Stimulated activated CD8-positive, alpha-beta memory T cell treated with anti-CD3 and anti-CD28 coated beads, Interleukin-12 subunit alpha, Interleukin-12 subunit beta, amount 100 ng/mL, for 4 hours (primary cell): ENCODE results near the gene PLA2G5.
"Not testable (repeated sequence)": the region's sequence is repeated elsewhere in the genome, so short reads cannot be mapped to it uniquely, and the experiment has no call there.

Experiments used
- DNase-seq: peaks from one replicate; pipeline ENCODE4 v3.0.0-alpha.2; 2020; ENCODE audit warnings: low read depth

Gene PLA2G5, protein sequence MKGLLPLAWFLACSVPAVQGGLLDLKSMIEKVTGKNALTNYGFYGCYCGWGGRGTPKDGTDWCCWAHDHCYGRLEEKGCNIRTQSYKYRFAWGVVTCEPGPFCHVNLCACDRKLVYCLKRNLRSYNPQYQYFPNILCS

DNA sequence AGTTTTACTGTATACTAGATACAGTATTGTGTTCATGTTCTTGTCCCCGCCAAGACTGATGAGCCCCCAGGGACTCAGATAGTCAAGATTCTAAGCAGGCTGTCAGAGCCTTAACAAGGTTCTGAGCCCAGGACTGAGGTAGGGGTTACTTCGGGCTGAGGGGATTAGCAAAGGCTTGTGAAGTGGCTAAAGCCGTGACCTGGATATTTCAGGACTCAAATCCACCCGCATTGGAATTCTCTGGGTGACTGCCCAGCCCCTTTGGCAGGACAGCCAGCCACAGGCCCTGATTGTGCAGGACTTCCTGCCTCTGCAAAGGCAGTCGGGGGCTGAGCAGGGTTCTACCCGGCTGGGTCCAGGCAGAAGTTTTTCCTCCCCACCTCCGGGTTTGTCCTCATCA is at the start of gene PLA2G5:
TSS of gene PLA2G5 (plus strand) at position 321 of the 400 bp plus-strand sequence. CDS start 14,637 bp downstream, outside the sequence.
- no peak for DNase-seq

DNA sequence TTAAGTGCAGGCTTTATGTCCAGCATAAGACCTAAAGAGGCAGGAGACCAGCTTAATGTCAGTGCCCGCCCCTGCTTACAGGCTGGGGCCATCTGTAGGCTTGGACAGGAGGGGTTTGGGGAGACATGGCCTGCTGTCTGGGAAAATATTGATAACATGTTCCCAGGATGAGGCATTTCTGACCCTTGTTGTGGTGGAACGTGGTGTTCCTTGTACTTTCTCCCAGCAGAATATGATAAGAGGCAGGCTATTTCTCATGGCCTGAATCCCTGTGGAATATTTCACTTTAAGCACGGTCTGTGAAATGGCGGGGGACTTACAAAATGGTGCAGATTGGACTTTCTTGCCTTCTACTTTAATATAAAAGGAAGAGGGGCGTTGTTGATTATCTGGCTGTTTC is 41.9 kb upstream of the PLA2G5 start:
- no peak for DNase-seq

DNA sequence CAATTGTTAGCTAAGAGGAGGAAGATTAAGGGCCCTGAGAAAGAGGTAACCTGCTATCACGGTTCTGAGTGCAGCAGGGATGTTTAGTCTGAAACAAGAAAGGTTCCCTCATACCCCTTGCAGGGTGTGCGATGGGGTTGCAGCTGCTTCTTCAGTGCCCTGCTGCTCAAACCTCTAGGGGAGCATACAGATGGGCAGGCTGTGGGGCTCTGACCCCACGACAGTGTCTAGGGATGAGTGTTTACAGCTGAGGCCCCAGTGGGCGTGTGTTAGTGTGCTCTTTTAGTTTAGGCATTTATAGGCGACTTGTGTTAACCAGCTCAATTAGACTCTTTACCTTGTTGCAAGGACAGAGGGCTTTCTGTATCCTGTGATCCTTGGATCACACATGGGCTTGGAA is 41.3 kb upstream of the PLA2G5 start:
- no peak for DNase-seq

DNA sequence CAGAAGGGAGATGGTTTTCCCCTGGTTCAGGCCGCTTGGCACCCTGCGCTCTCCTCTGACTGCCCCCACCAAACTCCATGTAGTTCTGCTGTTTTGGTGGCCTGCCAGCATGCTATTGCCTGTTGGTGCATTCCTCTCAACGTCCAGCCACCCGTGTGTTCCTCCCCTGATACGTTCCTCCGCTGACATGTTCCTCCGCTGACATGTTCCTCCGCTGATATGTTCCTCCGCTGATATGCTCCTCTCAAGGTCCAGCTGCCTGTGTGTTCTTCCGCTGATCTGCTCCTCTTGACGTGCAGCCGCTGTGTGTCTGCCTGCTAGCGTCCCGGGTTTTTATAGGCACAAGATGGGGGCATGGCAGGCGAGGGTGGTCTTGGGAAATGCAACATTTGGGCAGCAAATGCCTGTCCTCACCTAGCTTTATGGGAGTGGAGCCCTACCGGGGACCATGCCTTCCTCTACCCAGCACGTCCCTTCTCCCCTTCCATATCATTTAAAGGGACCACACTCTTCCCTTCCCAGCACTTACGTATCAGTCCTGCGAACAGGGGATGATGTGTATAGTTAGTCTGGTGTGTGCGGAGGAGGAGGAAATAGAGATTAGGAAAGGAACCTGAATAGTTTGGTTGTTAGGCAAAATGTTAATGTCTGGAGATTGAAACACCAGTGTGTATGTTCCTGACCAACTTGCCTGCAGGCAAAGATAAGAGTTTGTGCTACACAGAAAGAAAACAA is 40.6 kb upstream of the PLA2G5 start:
- DNase-seq = no peak

DNA sequence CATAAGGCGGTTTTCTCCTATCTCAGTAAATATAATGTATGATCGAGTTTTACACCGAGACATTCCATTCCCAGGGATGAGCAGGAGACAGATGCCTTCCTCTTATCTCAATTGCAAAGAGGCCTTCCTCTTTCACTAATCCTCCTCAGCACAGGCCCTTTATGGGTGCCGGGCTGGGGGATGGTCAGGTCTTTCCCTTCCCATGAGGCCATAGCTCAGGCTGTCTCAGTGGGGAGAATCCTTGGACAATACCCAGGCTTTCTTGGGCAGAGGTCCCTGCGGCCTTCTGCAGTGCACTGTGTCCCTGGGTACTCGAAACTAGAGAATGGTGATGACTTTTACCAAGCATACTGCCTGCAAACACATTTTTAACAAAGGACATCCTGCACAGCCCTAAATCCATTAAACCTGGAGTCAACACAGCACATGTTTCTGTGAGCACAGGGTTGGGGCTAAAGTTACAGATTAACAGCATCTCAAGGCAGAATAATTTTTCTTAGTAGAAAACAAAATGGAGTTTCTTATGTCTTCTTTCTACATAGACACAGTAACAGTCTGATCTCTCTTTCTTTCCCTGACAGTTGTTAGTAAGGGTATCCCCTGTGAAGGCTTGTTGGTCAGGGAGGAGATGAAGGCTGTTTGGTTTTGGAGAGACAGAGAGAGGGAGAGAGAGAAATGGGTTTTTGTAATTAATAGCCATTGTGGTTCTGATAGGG is 39.4 kb upstream of the PLA2G5 start:
- not testable (repeated sequence) for DNase-seq

DNA sequence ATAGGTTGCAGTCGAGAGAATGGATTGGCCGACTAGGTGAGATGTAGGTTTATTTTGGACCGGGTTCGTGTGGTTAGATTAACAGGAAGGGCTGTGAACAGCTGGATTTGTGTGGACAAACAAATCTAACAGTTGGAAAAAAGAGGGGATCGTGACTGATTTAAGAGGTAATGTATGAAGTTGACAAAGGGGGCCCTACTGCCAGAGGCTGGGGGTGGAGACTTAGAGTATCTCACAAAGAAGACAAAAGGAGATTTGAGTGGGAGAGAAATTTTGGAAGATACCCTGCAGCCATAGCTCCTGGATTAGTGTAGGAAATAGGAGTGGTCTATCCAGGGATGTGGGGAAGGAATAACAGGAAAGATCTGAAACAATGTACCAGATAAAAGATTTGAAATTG is 38.8 kb upstream of the PLA2G5 start:
- no peak for DNase-seq

DNA sequence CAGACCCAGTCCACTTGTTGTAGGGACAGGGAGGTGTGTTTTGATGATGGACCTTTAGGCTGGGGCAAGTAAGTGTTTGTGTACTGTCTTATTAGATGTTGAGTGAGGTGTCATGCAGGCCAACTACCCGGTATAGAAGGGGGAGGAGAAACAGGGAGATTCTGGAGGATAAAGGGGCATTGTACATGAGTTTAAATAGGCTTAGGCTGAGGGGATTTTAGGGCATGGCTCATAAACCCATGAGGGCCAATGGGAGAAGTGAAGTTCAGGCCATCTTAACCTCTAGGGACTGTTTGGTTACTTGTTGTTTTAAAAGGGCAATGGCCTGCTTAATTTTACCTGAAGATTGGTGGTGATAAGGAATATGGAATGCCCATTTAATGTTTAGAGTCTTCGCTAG is 38.2 kb upstream of the PLA2G5 start:
- DNase-seq = no peak

DNA sequence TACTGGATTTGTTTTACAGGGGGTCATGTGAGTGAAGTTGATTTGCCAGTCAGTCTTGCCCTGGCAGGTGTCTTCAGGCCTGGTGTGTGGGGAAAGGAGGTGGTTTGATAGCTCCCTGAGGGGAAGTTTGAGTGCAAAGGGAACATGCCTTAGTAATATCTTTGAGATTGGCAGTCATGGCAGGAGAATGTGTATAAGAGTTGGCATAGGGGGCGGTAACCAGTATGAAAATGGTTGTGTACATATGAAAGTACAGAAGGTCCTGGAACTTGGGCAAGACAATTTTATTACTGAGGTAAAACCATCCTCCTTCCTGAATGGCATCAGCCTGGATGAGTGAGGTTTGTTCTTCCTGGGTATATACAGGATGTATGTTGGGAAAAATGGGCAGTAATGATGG is 37.6 kb upstream of the PLA2G5 start:
- no peak for DNase-seq

DNA sequence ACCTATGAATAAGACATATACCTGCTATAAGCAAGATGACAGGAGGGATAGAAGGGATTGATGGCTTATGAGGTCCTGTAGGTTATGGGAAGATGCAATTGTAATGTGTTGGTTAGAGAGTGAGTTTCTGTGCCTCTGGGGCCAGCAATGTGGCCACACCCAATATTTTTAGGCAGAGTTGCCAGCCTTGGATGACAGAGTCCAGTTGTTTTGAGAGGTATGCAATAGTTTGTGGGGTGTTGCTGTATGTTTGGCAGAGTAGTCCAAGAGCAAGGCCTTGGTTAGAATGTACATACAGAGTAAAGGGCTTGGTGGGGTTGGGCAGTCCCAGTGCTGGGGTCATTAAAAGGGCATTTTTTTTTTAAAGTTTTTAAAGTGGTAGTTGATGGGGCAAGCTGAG is 36.6 kb upstream of the PLA2G5 start:
- no peak for DNase-seq

DNA sequence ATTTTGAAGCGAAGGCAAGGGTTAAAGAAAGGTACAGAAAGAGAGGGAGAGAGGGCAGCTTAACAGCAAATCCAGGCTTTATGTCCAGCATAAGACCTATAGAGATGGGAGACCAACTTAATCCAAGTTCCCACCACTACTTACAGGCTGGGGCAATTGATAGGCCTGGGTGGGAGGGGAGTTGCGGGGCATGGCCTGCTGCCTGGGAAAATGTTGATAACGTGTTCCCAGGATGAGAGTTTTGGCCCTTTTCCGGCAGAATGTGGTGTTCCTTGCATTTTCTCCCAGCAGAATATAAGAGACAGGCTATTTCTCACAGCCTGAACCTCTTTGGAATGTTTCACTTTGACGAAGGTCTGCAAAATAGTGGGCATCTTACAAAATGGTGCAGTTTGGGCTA is 34.9 kb upstream of the PLA2G5 start:
- no peak for DNase-seq

DNA sequence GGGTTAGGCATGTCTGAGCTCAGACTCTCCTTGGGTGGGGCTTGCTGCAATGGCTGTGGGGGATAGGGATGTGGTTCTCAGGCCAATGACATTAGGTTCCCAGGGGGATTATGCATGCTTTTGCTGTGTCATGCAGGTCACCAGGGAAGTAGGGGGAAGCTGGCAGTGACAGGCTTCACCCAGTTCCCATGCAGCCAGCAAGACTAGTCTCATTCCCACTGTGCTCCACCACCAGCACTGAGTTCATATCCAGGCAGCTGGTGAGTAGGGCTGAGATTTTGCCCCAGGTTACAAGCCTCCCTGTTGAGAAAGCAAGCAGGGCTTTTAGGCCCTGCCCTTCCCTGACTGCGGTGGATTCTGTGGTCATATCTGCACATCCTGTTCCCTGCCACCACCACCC is 32.1 kb upstream of the PLA2G5 start:
- DNase-seq = no peak

DNA sequence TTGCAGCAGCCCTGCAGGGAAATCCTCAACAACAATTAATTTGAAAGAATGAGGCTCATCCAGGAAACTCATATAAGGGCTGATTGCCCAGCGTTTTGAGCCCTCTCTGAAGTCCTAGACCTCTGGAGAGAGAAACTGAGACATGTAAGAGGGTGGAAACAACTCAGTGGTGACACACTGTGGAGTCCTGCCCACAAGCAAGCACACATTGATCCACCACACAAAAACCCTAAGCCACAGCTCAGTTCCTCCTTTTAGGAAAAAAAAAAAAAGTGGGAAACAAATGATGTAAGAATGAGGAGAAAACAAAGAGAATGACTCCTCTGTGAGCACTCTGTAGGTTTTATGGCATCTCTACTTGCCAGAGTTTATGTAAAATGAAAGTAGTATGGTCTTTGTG is 22.9 kb upstream of the PLA2G5 start:
- no peak for DNase-seq

DNA sequence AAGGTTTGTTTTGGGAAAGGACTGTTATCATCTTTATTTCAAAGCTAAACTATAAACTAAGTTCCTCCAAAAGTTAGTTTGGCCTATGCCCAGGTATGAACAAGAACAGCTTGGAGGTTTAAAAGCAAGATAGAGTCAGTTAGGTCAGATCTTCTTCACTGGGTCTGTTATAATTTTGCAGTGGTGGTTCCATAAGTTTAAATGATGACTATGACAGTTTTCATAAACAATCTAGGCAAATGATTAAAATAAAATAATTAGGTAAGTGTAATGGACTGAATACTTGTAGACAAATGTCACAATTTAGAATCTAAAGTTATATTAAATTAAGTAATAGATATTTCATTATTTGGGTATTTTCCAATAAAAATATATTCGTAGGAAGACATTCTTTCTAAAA is 21.4 kb upstream of the PLA2G5 start:
- DNase-seq = no peak

DNA sequence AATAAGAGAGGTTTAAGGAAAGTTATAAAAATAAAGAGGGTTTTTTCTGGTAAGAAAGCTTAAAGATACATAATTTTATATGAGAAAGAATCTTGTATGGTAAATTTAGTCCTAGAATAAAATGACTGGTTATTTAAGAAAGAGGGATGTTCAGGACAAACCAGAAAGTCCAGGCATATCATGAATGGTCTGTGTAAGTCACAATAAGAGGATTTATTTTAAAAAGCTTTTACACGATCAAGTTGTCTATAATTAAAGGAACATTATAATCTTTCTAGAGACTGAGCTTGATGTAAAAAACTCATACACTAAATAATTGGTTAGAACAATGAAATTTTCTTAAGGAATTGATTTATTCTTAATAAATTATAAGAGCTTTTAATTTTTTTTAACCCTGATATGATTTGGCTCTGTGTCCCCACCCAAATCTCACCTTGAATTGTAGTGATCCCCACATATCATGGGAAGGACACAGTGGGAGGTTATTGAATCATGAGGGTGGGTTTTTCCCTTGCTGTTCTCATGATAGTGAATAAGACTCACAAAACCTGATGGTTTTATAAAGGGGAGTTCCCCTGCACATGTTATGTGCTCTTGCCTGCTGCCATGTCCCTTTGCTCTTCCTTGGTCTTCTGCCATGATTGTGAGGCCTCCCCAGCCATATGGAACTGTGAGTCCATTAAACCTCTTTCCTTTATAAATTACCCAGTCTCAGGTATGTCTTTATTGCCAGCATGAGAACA is 20.8 kb upstream of the PLA2G5 start:
- not testable (repeated sequence) for DNase-seq

DNA sequence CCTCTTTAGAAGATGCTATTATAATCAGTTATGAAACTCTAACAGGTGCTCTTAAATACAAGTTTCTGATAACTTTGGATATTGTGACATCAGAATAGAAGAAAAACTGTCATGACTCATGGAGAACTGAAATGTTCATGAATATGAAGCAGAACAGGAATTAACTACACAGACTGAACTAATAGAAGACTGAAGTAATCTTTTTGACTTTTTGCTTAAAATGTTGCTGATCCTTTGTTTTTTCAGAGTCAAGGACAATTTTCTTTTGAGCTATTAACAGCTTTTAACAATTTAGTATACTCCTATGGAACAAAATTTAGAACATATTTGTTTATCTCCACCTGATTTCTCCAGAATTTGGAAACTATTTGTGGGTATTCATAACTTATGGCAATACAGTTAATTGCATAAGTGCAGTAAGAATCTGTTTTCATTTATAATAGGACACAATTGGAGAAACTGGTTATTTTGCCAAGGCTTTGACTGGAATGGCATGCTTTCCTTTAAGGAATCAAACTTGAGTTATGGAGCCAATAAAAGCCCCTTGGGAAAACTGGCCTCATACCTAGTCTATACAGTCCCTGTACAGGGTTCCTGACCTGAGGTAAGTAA is 18.7 kb upstream of the PLA2G5 start:
- DNase-seq = no peak

DNA sequence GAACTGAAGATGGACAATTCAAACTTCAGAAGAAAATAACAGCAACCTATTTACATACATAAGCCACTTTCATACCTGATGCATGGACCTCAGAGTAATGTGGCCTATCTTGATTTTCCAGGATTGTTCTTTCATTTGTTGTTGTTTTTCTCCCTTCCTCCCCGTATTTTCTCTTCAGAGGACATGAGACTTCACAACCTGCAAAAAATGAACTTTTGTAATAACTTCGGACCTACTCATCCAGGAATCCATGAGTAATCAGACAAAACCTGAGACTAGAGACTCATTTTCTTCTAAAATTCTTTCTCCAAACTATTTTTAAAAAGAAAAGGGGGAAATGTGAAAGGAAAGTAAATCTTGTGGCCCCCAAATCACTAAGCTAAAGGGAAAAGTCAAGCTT is 17.6 kb upstream of the PLA2G5 start:
- no peak for DNase-seq

DNA sequence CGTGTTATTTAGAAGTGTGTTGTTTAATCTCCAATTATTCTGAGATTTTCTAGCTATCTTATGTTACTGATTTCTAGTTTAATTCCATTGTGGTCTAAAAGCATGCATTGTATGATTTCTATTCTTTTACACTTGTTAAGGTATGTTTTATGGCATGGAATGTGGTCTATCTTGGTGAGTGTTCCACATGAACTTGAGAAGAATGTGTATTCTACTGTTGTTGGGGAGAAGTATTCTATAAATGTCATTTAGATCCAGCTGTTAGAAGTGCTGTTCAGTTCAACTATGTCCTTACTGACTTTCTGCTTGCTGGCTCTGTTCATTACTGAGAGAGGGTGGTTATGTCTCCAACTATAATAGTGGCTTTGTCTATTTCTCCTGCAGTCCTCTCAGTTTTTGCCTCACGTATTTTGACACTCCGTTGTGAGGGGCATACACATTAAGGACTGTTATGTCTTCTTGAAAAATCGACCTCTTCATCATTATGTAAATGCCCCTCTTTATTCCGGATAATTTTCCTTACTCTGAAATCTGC is 12.0 kb upstream of the PLA2G5 start:
- no peak for DNase-seq

DNA sequence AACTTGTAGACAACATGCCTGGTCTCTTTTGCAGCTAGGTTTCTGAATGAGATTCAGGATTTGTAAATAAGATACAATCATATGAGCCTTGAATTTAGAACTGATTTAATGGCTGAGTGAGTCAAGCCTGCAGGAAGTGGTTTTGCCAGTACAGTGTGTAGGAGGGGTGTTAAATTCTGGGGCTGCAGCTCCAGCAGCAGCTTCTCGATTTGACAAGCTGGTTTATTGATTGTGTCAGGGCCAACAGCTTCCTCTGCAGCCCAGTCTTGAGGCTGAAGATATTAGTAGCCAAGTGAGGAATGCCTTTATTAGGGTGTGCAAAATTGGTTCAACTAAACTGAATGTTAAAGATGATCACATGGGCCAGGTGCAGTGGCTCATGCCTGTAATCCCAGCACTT is 11.5 kb upstream of the PLA2G5 start:
- DNase-seq = peak; percentile 11

DNA sequence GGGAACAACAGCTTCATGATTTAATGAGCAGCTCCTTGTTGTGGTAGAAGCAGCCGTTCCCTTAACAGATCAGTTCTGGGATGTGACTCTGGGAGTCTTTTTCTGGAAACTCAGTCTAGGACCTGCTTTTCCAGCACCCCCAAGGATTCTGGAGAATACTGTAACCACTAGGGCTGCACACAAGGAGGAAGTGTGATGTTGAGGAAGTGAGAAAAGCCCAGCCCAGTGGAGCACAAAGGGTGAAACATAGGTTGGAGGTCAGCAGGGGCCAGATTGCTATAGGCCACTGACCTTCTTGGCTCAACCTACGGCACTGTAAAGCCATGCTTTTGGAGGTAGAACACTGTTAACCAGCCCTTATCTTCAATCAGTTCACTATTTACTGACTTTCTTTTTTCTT is 10.1 kb upstream of the PLA2G5 start:
- DNase-seq = no peak

DNA sequence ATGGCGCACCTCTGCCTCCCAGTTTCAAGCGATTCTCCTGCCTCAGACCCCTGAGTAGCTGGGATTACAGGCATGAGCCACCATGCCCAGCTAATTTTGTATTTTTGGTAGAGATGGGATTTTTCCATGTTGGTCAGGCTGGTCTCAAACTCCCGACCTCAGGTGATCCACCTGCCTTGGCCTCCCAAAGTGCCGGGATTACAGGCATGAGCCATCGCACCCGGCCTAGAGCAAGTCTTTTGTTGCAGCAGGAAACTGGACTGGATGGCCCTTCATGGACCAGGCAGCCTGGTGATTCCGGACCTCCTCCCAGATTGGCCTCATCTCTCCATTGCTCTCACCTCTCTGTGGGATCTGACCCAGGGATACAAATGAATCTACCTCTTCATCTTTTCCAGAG is 9.2 kb upstream of the PLA2G5 start:
- not testable (repeated sequence) for DNase-seq

DNA sequence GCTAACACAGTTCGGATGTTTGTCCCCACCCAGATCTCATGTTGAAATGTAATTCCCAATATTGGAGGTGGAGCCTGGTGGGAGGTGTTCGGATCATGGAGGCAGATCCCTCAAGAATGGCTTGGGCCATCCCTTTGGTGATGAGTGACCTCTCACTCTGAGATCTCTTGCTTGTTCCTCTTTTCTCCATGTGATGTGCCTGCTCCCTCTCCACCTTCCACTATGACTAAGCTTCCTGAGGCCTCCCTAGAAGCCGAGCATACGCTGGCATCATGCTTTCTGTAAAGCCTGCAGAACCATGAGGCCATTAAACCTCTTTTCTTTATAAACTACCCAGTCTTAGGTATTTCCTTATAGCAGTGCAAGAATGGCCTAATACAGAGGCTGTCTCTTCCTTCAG is 8.1 kb upstream of the PLA2G5 start:
- no peak for DNase-seq

DNA sequence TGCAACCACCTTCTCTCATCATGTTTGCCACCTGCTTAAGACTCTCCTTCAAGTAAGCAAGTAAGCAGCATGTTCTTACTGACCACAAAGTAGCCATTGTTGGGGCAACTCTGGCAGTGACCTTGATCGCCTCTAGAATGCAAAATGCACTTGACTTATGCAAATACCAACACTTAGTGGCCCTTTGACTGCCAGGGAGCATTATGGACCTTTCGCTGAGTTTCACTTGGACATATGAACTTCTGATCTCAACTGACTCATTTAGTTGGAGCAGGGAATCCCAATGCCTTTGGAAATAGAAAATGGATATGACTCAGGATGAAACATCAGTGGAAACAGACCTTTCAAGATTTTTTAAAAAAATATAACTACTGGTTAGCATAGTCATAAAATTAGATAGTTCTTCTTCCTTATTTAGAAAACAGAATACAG is 6.1 kb upstream of the PLA2G5 start:
- no peak for DNase-seq
